GM23338 (cell line): ENCODE measurements around the gene TUBB1. TPM values are rescaled to one million over a fixed set of nuclear protein-coding genes. Genes with fewer than 3 reads are reported as not detected.

Experiments used
- ATAC-seq: fragments of 200-7000 bp; cut with Tn5 transposase; 3 replicates; pipeline ENCODE4 v1.9.1; 2020
- DNase-seq: peaks from one replicate; pipeline ENCODE4 v3.0.0-alpha.2; 2015; ENCODE audit warnings: low spot score
- H2AFZ ChIP-seq: fragments of 200-600 bp; sonication (generic); 2 replicates; pipeline ENCODE4 v1.8.0; 2016; ENCODE audit warnings: antibody characterized with exemption, mild to moderate bottlenecking, moderate library complexity
- H3F3A ChIP-seq: fragments of 200-600 bp; sonication (generic); replicated peaks from 2 replicates; pipeline ENCODE4 v1.8.0; 2017; ENCODE audit warnings: antibody characterized with exemption, mixed run types, low read depth
- H3K27ac ChIP-seq: fragments of 200-600 bp; sonication (generic); 2 replicates; pipeline ENCODE4 v1.6.1; 2016; ENCODE audit warnings: low read depth
- H3K27me3 ChIP-seq: fragments of 200-600 bp; sonication (generic); 2 replicates; pipeline ENCODE4 v1.8.0; 2016; ENCODE audit warnings: mild to moderate bottlenecking, mixed run types, moderate library complexity; ENCODE audit not compliant: insufficient read depth
- H3K36me3 ChIP-seq: fragments of 200-600 bp; sonication (generic); 2 replicates; pipeline ENCODE4 v1.8.0; 2016; ENCODE audit warnings: mild to moderate bottlenecking; ENCODE audit not compliant: insufficient read depth
- H3K4me1 ChIP-seq: fragments of 200-600 bp; sonication (generic); 2 replicates; pipeline ENCODE4 v1.8.0; 2016; ENCODE audit warnings: mild to moderate bottlenecking, moderate library complexity; ENCODE audit not compliant: insufficient read depth
- H3K4me2 ChIP-seq: fragments of 200-600 bp; sonication (generic); 2 replicates; pipeline ENCODE4 v1.7.1; 2017; ENCODE audit warnings: mixed run types
- H3K4me3 ChIP-seq: fragments of 200-600 bp; sonication (generic); 2 replicates; pipeline ENCODE4 v1.6.1; 2016; ENCODE audit warnings: mixed run types
- H3K79me2 ChIP-seq: fragments of 200-600 bp; sonication (generic); replicated peaks from 2 replicates; pipeline ENCODE4 v1.8.0; 2017; ENCODE audit warnings: mild to moderate bottlenecking; ENCODE audit not compliant: insufficient read depth
- H3K9me2 ChIP-seq: fragments of 200-600 bp; sonication (generic); 2 replicates; pipeline ENCODE4 v1.8.0; 2017; ENCODE audit not compliant: insufficient read depth
- H4K20me1 ChIP-seq: fragments of 200-600 bp; sonication (generic); replicated peaks from 2 replicates; pipeline ENCODE4 v1.8.0; 2017; ENCODE audit warnings: mild to moderate bottlenecking; ENCODE audit not compliant: insufficient read depth
- H3K27ac Mint-ChIP-seq: 2 replicates; pipeline ENCODE4 v1.8.0; 2020; ENCODE audit warnings: inconsistent platforms, mild to moderate bottlenecking, moderate library complexity, mixed read lengths
- H3K27me3 Mint-ChIP-seq: 3 replicates; pipeline ENCODE4 v1.8.0; 2022; ENCODE audit warnings: low read depth, mild to moderate bottlenecking, moderate library complexity, mixed read lengths, inconsistent platforms; ENCODE audit not compliant: insufficient read depth, poor library complexity
- H3K36me3 Mint-ChIP-seq: 3 replicates; pipeline ENCODE4 v1.8.0; 2021; ENCODE audit warnings: low read depth, mild to moderate bottlenecking, inconsistent platforms, moderate library complexity, mixed read lengths
- H3K4me1 Mint-ChIP-seq: 3 replicates; pipeline ENCODE4 v1.8.0; 2020; ENCODE audit warnings: mild to moderate bottlenecking, inconsistent platforms, mixed read lengths
- H3K4me3 Mint-ChIP-seq: 3 replicates; pipeline ENCODE4 v1.8.0; 2021; ENCODE audit warnings: moderate library complexity, mild to moderate bottlenecking, inconsistent platforms, mixed read lengths
- H3K9me3 Mint-ChIP-seq: 3 replicates; pipeline ENCODE4 v1.8.0; 2020; ENCODE audit warnings: moderate library complexity, mild to moderate bottlenecking, inconsistent platforms, mixed read lengths
- CREB1 ChIP-seq: fragments of 250-450 bp; sonication (Bioruptor Pico); IDR thresholded peaks from 2 replicates; pipeline ENCODE4 v1.5.0; 2020; ENCODE audit warnings: low read depth, mild to moderate bottlenecking, moderate library complexity
- CTCF ChIP-seq, 2 experiments: fragments of 200-600 bp in 1 of 2; sonication (generic) in 1 of 2; conservative IDR thresholded peaks; 2 replicates each; pipeline versions ENCODE4 v1.5.1 to v1.6.1; 2016 to 2017; ENCODE audit warnings: antibody characterized with exemption in 2 of 2, low read depth in 2 of 2, mild to moderate bottlenecking in 2 of 2, moderate library complexity in 1 of 2
- ETS1 ChIP-seq: IDR thresholded peaks from 2 replicates; pipeline ENCODE4 v1.6.1; 2016; ENCODE audit warnings: antibody characterized with exemption
- EZH2phosphoT487 ChIP-seq: fragments of 200-600 bp; sonication (generic); IDR thresholded peaks from one replicate; pipeline ENCODE4 v1.8.1; 2018; ENCODE audit warnings: antibody characterized with exemption; ENCODE audit not compliant: unreplicated experiment
- POLR2AphosphoS5 ChIP-seq: IDR thresholded peaks from 2 replicates; pipeline ENCODE4 v1.6.1; 2016; ENCODE audit warnings: antibody characterized with exemption, low read depth
- REST ChIP-seq: IDR thresholded peaks from one replicate; pipeline ENCODE4 v1.6.1; 2018; ENCODE audit warnings: antibody characterized with exemption; ENCODE audit not compliant: unreplicated experiment
- STAT1 ChIP-seq: IDR thresholded peaks from one replicate; pipeline ENCODE4 v1.6.1; 2016; ENCODE audit warnings: antibody characterized with exemption; ENCODE audit not compliant: unreplicated experiment
- ZNF114 ChIP-seq: fragments of 250-450 bp; sonication (Bioruptor Pico); IDR thresholded peaks from 2 replicates; pipeline ENCODE4 v1.5.0; 2020; ENCODE audit warnings: mild to moderate bottlenecking, moderate library complexity
- ZNF462 ChIP-seq: fragments of 250-450 bp; sonication (Bioruptor Pico); IDR thresholded peaks from 2 replicates; pipeline ENCODE4 v1.5.0; 2020; ENCODE audit warnings: mild to moderate bottlenecking, moderate library complexity
- polyA plus RNA-seq: library from polyadenylated mRNA; unstranded; fragments of >200 nt; fragmentation: Nextera tagmentation; extraction: Ambion mirVana; gene quantifications from 2 replicates; pipeline ENCODE4 v1.2.1, GENCODE V29; 2016
- total RNA-seq: library from RNA; depleted of rRNA; stranded (reverse); fragments of >200 nt; shearing (Covaris generic); gene quantifications from 2 replicates; pipeline ENCODE4 v1.2.3, GENCODE V29; 2014

Gene TUBB1
- total and polyA plus RNA-seq, 2 experiments from 2014 or later: not detected

- TF ChIP-seq ETS1 (no peak), ZNF114 (CRISPR knock-in tag) (no peak), CTCF (conservative IDR thresholded peaks at IDR 0.05; ENCODE audit: low read depth in 2 of 2) (no peak), REST (no peak), CREB1 (CRISPR knock-in tag) (no peak), POLR2AphosphoS5 (no peak)
Measured at GRCh38 chr20:59025086-59025485, 5.9 kb downstream of the TUBB1 start (continued).

- Mint-ChIP-seq H3K4me3 (no peak overlapping the region; the same call in 2 of the 3 replicates), H3K27ac (no peak overlapping the region), H3K4me1 (peaks cover 30% of the 10 kb centered on the region), H3K27me3 (peaks cover 28% of the 10 kb centered on the region), H3K9me3 (no peaks in the 10 kb centered on the region), H3K36me3 (peaks cover 71% of the 10 kb centered on the region)
- Histone ChIP-seq H2AFZ (no peak overlapping the region), H3K4me2 (peak overlapping the region; percentile 20; the same call in 1 of the 2 replicates), H3K36me3 (peaks cover 33% of the 10 kb centered on the region), H3K9me2 (no peaks in the 10 kb centered on the region), H3K27ac (no peak overlapping the region), H3F3A (0 out of 2 replicates have a peak, but pooled peaks cover 2% of the 10 kb centered on the region), H4K20me1 (peaks cover 34% of the 10 kb centered on the region), H3K79me2 (peaks cover 37% of the 10 kb centered on the region), H3K27me3 (no peaks in the 10 kb centered on the region), H3K4me3 (no peak overlapping the region), H3K4me1 (peaks cover 19% of the 10 kb centered on the region)
- DNase-seq: no peak
- ATAC-seq: peak; percentile 75
- TF ChIP-seq CTCF (conservative IDR thresholded peaks at IDR 0.05; ENCODE audit: low read depth in 2 of 2): no peak
- no peak for TF ChIP-seq ZNF462
- TF ChIP-seq EZH2phosphoT487: no peak
- TF ChIP-seq STAT1: no peak
- TF ChIP-seq CREB1 (CRISPR knock-in tag): no peak
Measured at GRCh38 chr20:59025511-59025910, 6.3 kb downstream of the TUBB1 start.
